22Rv1 (cell line): ENCODE measurements around the gene DHRS4.
"Not testable (repeated sequence)": the region's sequence is repeated elsewhere in the genome, so short reads cannot be mapped to it uniquely, and the experiment has no call there.

Experiments used
- ZFX ChIP-seq: fragments of 450-650 bp; IDR thresholded peaks from 2 replicates; pipeline ENCODE4 v1.6.1; 2017; ENCODE audit warnings: antibody characterized with exemption, borderline replicate concordance
- TF ChIP-seq, protein P1 (sequence below): fragments of 450-650 bp; IDR thresholded peaks from 2 replicates; pipeline ENCODE4 v1.5.1; 2017; ENCODE audit warnings: mild to moderate bottlenecking

DNA sequence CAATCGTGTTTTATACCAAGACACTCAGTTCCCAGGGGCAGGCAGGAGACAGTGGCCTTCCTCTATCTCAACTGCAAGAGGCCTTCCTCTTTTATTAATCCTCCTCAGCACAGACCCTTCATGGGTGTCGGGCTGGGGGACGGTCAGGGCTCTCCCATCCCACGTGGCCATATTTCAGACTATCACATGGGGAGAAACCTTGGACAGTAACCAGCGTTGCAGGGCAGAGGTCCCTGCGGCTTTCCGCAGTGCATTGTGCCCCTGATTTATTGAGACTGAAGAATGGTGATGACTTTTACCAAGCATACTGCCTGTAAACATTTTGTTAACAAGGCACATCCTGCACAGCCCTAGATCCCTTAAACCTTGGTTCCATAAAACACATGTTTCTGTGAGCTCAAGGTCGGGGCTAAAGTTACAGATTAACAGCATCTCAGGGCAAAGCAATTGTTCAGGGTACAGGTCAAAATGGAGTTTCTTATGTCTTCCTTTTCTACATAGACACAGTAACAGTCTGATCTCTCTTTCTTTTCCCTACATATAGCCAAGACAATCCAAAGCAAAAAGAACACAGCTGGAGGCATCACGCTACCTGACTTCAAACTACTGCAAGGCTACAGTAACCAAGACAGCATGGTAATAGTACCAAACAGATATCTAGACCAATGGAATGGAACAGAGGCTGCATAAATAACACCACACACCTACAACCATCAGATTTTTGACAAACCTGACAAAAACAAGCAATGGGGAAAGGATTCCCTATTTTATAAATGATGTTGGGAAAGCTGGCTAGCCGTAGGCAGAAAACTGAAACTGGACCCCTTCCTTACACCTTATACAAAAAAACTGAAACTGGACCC lies 28.6 kb downstream of the DHRS4 start:
- TF ChIP-seq, protein P1, sequence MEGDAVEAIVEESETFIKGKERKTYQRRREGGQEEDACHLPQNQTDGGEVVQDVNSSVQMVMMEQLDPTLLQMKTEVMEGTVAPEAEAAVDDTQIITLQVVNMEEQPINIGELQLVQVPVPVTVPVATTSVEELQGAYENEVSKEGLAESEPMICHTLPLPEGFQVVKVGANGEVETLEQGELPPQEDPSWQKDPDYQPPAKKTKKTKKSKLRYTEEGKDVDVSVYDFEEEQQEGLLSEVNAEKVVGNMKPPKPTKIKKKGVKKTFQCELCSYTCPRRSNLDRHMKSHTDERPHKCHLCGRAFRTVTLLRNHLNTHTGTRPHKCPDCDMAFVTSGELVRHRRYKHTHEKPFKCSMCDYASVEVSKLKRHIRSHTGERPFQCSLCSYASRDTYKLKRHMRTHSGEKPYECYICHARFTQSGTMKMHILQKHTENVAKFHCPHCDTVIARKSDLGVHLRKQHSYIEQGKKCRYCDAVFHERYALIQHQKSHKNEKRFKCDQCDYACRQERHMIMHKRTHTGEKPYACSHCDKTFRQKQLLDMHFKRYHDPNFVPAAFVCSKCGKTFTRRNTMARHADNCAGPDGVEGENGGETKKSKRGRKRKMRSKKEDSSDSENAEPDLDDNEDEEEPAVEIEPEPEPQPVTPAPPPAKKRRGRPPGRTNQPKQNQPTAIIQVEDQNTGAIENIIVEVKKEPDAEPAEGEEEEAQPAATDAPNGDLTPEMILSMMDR: not testable (repeated sequence)
- TF ChIP-seq ZFX: not testable (repeated sequence)
